ENCODE results near the gene IFT122.
"Not testable (repeated sequence)": the region's sequence is repeated elsewhere in the genome, so short reads cannot be mapped to it uniquely, and the experiment has no call there.

GRCh38 chr3:129392106-129392887 is 47.7 kb upstream of the IFT122 start:
- not testable (repeated sequence) for TF ChIP-seq CTCF (IDR thresholded peaks at IDR 0.05; ENCODE audit: insufficient read depth, low read depth, low read length); EZH2 (IDR thresholded peaks at IDR 0.05; ENCODE audit: insufficient read depth, low read length)
